ENCODE measurements around the gene MARCHF3. TPM values are rescaled to one million over a fixed set of nuclear protein-coding genes. Genes with fewer than 3 reads are reported as not detected.

MARCHF3 gene
- total and polyA plus RNA-seq, 2 donors (not counting 3 experiments of a cell fraction or from before 2014, with no cell fraction given): 31.9 to 35.0 TPM

DNA sequence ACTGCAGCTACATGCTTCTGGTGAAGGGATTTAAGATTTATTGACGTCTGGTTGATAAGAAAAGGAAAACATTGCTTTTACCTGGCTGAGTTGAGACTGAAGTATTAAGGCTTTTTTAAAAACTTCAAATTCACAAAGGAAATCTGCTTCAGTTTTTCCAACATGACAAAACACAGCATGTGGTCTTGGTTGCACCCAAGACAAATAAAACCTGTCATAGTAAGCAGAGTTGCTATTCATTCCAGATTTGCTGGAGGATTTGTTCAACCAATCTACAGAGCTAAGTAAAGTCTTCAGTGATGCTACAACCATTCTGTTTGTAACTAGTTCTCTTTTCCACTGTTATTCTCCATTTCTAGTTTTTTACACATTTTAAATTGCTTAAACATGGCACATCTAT is 31.6 kb upstream of the MARCHF3 start:
- no peaks in the 10 kb centered on the region for H3K79me2 ChIP-seq (ENCODE audit: control insufficient read depth, insufficient read depth, low read length)
- no peaks in the 10 kb centered on the region for H3K4me1 ChIP-seq (ENCODE audit: control insufficient read depth, extremely low read depth, insufficient read depth, low read length)
- TF ChIP-seq EZH2 (IDR thresholded peaks at IDR 0.05; ENCODE audit: borderline replicate concordance, low read depth, low read length, severe bottlenecking) (no peak), GATA2 (IDR thresholded peaks at IDR 0.05; ENCODE audit: insufficient read depth, insufficient read length, low read depth, low read length) (no peak), JUN (IDR thresholded peaks at IDR 0.05; ENCODE audit: borderline replicate concordance, insufficient read depth, insufficient read length, low read depth) (no peak)
- TF ChIP-seq, protein P1, sequence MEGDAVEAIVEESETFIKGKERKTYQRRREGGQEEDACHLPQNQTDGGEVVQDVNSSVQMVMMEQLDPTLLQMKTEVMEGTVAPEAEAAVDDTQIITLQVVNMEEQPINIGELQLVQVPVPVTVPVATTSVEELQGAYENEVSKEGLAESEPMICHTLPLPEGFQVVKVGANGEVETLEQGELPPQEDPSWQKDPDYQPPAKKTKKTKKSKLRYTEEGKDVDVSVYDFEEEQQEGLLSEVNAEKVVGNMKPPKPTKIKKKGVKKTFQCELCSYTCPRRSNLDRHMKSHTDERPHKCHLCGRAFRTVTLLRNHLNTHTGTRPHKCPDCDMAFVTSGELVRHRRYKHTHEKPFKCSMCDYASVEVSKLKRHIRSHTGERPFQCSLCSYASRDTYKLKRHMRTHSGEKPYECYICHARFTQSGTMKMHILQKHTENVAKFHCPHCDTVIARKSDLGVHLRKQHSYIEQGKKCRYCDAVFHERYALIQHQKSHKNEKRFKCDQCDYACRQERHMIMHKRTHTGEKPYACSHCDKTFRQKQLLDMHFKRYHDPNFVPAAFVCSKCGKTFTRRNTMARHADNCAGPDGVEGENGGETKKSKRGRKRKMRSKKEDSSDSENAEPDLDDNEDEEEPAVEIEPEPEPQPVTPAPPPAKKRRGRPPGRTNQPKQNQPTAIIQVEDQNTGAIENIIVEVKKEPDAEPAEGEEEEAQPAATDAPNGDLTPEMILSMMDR (IDR thresholded peaks at IDR 0.05; ENCODE audit: extremely low read depth in 1 of 2, insufficient read depth in 1 of 2, low read depth in 1 of 2, low read length in 2 of 2): no peak
- ChIA-PET CTCF (no interaction called here), POLR2A (no interaction called here)
- BruUV-seq (replicated peaks): no TSS peak
- DNase-seq (ENCODE audit: low read depth, low spot score): no peak
- peak; percentile 38 for FAIRE-seq
- no peaks in the 10 kb centered on the region for H3K9me1 ChIP-seq (replicated peaks; ENCODE audit: control insufficient read depth, extremely low read depth, insufficient read depth, low read length)
- no peak overlapping the region for H3K9ac ChIP-seq (replicated peaks; ENCODE audit: extremely low read depth, insufficient read depth, low read length)
- no peak overlapping the region for H3K27ac ChIP-seq (ENCODE audit: insufficient read depth, low read depth, low read length)
- H4K20me1 ChIP-seq (replicated peaks; ENCODE audit: control insufficient read depth, extremely low read depth, insufficient read depth, low read length): no peaks in the 10 kb centered on the region
- H2AFZ ChIP-seq (ENCODE audit: low read depth, low read length): no peak overlapping the region
- H3K27me3 ChIP-seq (ENCODE audit: control insufficient read depth in 2 of 2, insufficient read depth in 2 of 2, low read length in 2 of 2): no peaks in the 10 kb centered on the region
- no peaks in the 10 kb centered on the region for H3K9me3 ChIP-seq (replicated peaks; ENCODE audit: control insufficient read depth, insufficient read depth, low read length)
- dilution Hi-C loops (cut with MboI; ENCODE audit: extremely low pct_ligation_motif_present, low sequenced_read_pairs): no loop called here
- H3K4me3 ChIP-seq (replicated peaks in 1 of 3; ENCODE audit: insufficient read depth in 1 of 3, low read depth in 1 of 3, low read length in 3 of 3): no peak overlapping the region
- intact Hi-C loops (cut with micrococcal nuclease): no loop called here
- H3K36me3 ChIP-seq (ENCODE audit: control insufficient read depth in 2 of 2, extremely low read depth in 1 of 2, insufficient read depth in 2 of 2, low read length in 2 of 2): no peaks in the 10 kb centered on the region
- no peak overlapping the region for H3K4me2 ChIP-seq (ENCODE audit: insufficient read depth, low read length)

DNA sequence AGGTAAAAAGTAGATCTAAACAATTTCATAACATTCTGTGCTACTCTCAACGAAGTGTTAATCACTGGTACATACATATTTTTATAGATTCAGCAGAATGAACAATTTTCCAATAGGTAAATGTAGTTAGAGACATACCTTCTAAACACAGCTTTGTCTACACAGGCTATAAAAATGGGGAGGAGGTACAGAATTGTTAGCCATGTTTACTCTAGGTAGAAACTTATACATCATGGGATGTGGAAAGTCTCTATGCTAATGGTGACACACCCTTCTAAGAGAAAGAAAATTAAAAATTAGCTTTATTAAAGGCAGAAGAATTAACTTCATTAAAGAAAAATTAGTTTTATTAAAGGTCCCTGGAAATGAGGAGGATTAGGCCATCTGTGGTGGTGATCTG is 31.2 kb upstream of the MARCHF3 start:
- Histone ChIP-seq H3K9me3 (replicated peaks; ENCODE audit: control insufficient read depth, insufficient read depth, low read length) (no peaks in the 10 kb centered on the region), H3K9ac (replicated peaks; ENCODE audit: extremely low read depth, insufficient read depth, low read length) (no peak overlapping the region), H3K27ac (ENCODE audit: insufficient read depth, low read depth, low read length) (no peak overlapping the region), H2AFZ (ENCODE audit: low read depth, low read length) (no peak overlapping the region), H3K4me2 (ENCODE audit: insufficient read depth, low read length) (no peak overlapping the region), H3K36me3 (ENCODE audit: control insufficient read depth in 2 of 2, extremely low read depth in 1 of 2, insufficient read depth in 2 of 2, low read length in 2 of 2) (no peaks in the 10 kb centered on the region), H4K20me1 (replicated peaks; ENCODE audit: control insufficient read depth, extremely low read depth, insufficient read depth, low read length) (no peaks in the 10 kb centered on the region), H3K9me1 (replicated peaks; ENCODE audit: control insufficient read depth, extremely low read depth, insufficient read depth, low read length) (no peaks in the 10 kb centered on the region), H3K4me1 (ENCODE audit: control insufficient read depth, extremely low read depth, insufficient read depth, low read length) (no peaks in the 10 kb centered on the region), H3K79me2 (ENCODE audit: control insufficient read depth, insufficient read depth, low read length) (no peaks in the 10 kb centered on the region), H3K27me3 (ENCODE audit: control insufficient read depth in 2 of 2, insufficient read depth in 2 of 2, low read length in 2 of 2) (no peaks in the 10 kb centered on the region), H3K4me3 (replicated peaks in 1 of 3; ENCODE audit: insufficient read depth in 1 of 3, low read depth in 1 of 3, low read length in 3 of 3) (no peak overlapping the region)
- CTCF ChIA-PET: no interaction called here
- no TSS peak for BruUV-seq (replicated peaks)
- intact Hi-C loops (cut with micrococcal nuclease): no loop called here
- FAIRE-seq (no peak), DNase-seq (ENCODE audit: low read depth, low spot score) (no peak)
- dilution Hi-C loops (cut with MboI; ENCODE audit: extremely low pct_ligation_motif_present, low sequenced_read_pairs): no loop called here
- TF ChIP-seq POLR2AphosphoS5 (IDR thresholded peaks at IDR 0.05; ENCODE audit: insufficient read depth, low read depth, low read length): no peak
- TF ChIP-seq, protein P1 (IDR thresholded peaks at IDR 0.05; ENCODE audit: extremely low read depth in 1 of 2, insufficient read depth in 1 of 2, low read depth in 1 of 2, low read length in 2 of 2): no peak
- TF ChIP-seq POLR2A (IDR thresholded peaks at IDR 0.05; ENCODE audit: low read depth, low read length): no peak
- TF ChIP-seq FOS (IDR thresholded peaks at IDR 0.05; ENCODE audit: borderline replicate concordance, insufficient read depth, low read length): no peak
- no peak for TF ChIP-seq MYC (IDR thresholded peaks at IDR 0.05; ENCODE audit: low read depth, low read length)
- TF ChIP-seq, protein P2, sequence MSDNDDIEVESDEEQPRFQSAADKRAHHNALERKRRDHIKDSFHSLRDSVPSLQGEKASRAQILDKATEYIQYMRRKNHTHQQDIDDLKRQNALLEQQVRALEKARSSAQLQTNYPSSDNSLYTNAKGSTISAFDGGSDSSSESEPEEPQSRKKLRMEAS (IDR thresholded peaks at IDR 0.05; ENCODE audit: insufficient read depth, insufficient read length): no peak
- no peak for TF ChIP-seq JUN (IDR thresholded peaks at IDR 0.05; ENCODE audit: borderline replicate concordance, insufficient read depth, insufficient read length, low read depth)
- no peak for TF ChIP-seq GATA2 (IDR thresholded peaks at IDR 0.05; ENCODE audit: insufficient read depth, insufficient read length, low read depth, low read length)
- no peak for TF ChIP-seq EZH2 (IDR thresholded peaks at IDR 0.05; ENCODE audit: borderline replicate concordance, low read depth, low read length, severe bottlenecking)
- POLR2A ChIA-PET: no interaction called here

Measured in endothelial cell of umbilical vein (primary cell).